Natural killer cell (primary cell): ENCODE data around the gene LRRC52. TPM values are rescaled to one million over a fixed set of nuclear protein-coding genes. Genes with fewer than 3 reads are reported as not detected.
"Not testable (repeated sequence)": the region's sequence is repeated elsewhere in the genome, so short reads cannot be mapped to it uniquely, and the experiment has no call there.

ENCODE experiments used
- ATAC-seq, 3 donors: fragments of 150-1000 bp in 2 of 3; fragments of 200-7000 bp in 1 of 3; cut with Tn5 transposase; 1 replicate in 1 of 3; 2 replicates in 2 of 3; pipeline ENCODE4 v1.10.0; 2021; ENCODE audit warnings: mild to moderate bottlenecking in 2 of 3, moderate library complexity in 2 of 3
- DNase-seq, 2 donors: peaks; one replicate each; pipeline versions ENCODE4 v3.0.0 to v3.0.0-alpha.2; 2013 to 2021; ENCODE audit warnings: mixed read lengths in 1 of 2
- H3K27ac ChIP-seq: one replicate; pipeline ENCODE4 v1.5.1; 2013; ENCODE audit warnings: mild to moderate bottlenecking, low read length
- H3K27me3 ChIP-seq: one replicate; pipeline ENCODE4 v1.6.1; 2013; ENCODE audit warnings: low read length; ENCODE audit not compliant: control insufficient read depth, insufficient read depth
- H3K36me3 ChIP-seq: one replicate; pipeline ENCODE4 v1.6.1; 2013; ENCODE audit warnings: low read length; ENCODE audit not compliant: control insufficient read depth, insufficient read depth
- H3K4me1 ChIP-seq: one replicate; pipeline ENCODE4 v1.6.1; 2013; ENCODE audit warnings: low read length; ENCODE audit not compliant: control insufficient read depth, insufficient read depth
- H3K4me3 ChIP-seq: one replicate; pipeline ENCODE4 v1.5.1; 2013; ENCODE audit warnings: low read length
- H3K9me3 ChIP-seq: one replicate; pipeline ENCODE4 v1.6.1; 2013; ENCODE audit warnings: low read length; ENCODE audit not compliant: control insufficient read depth, insufficient read depth
- H3K27ac Mint-ChIP-seq, 2 donors: one replicate each; pipeline ENCODE4 v1.8.0; 2022; ENCODE audit warnings: mild to moderate bottlenecking in 2 of 2, mixed read lengths in 2 of 2, moderate library complexity in 1 of 2
- H3K27me3 Mint-ChIP-seq, 2 donors: one replicate each; pipeline ENCODE4 v1.8.0; 2022; ENCODE audit warnings: low read depth in 2 of 2, mixed read lengths in 2 of 2
- H3K36me3 Mint-ChIP-seq: one replicate; pipeline ENCODE4 v1.8.0; 2022; ENCODE audit warnings: mixed read lengths
- H3K4me1 Mint-ChIP-seq, 2 donors: one replicate each; pipeline ENCODE4 v1.8.0; 2022; ENCODE audit warnings: mixed read lengths in 2 of 2
- H3K4me3 Mint-ChIP-seq: one replicate; pipeline ENCODE4 v1.8.0; 2022; ENCODE audit warnings: mild to moderate bottlenecking, moderate library complexity, mixed read lengths
- H3K9me3 Mint-ChIP-seq, 2 donors: one replicate each; pipeline ENCODE4 v1.8.0; 2022; ENCODE audit warnings: mixed read lengths in 2 of 2
- CTCF ChIP-seq: fragments of 200-600 bp; IDR thresholded peaks from one replicate; pipeline ENCODE4 v1.8.0; 2022; ENCODE audit warnings: antibody characterized with exemption
- WGBS: methylation state at CpG from one replicate; pipeline ENCODE4 v1.1.7; 2013; ENCODE audit warnings: missing lambda C conversion rate; ENCODE audit not compliant: insufficient coverage; 5-methylcytosine and 5-hydroxymethylcytosine counted together
- intact Hi-C: fragments of 100-400 bp; cut with micrococcal nuclease; formaldehyde crosslinking; loops from one replicate; pipeline ENCODE4 v1.14.2; 2022
- total RNA-seq, 4 donors: library from RNA; stranded (reverse); fragments of 120-200 nt in 1 of 4; gene quantifications; one replicate each; pipeline versions ENCODE4 v1.2.3 to v1.2.4, GENCODE V29; 2013 to 2022

LRRC52 gene
- total RNA-seq, 3 donors from 2014 or later (not counting 1 experiment from before 2014, with no cell fraction given), result not detected

DNA sequence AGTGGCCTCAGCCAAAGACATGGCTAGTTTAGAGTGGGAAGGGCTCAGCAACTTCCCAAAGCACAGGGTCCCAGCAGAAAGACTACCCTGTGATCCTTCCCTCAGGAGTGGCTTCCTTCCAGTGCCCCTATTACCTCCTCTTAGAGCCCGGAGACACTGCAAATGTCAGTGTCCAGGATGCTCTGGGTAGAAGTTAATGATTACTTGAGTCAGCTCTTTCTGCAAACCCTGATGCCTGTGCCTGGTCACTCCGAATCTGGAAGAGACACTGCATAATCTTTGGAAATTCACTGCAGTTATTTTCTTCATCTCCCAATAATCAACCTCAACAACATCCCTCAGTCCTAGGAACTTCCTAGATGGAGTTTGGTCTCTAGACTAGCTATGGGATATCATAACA, 60.0 kb downstream of the LRRC52 start:
- Histone ChIP-seq H3K9me3 (no peaks in the 10 kb centered on the region), H3K4me1 (no peaks in the 10 kb centered on the region), H3K27ac (no peak overlapping the region), H3K36me3 (no peaks in the 10 kb centered on the region), H3K27me3 (no peaks in the 10 kb centered on the region), H3K4me3 (no peak overlapping the region)
- DNase-seq (no peak), ATAC-seq (no peak)
- H3K4me3 Mint-ChIP-seq, result no peak overlapping the region
- intact Hi-C loops, result no loop called here
- no peak for TF ChIP-seq CTCF
- H3K9me3 Mint-ChIP-seq, result no peaks in the 10 kb centered on the region
- no peak overlapping the region for H3K27ac Mint-ChIP-seq
- H3K36me3 Mint-ChIP-seq, result no peaks in the 10 kb centered on the region
- 90% methylated on average over 2 of the region's 2 CpGs for WGBS
- peaks cover 7 to 9% of the 10 kb centered on the region in 2 donors for H3K4me1 Mint-ChIP-seq
- peaks cover 0 to 6% of the 10 kb centered on the region in 2 donors for H3K27me3 Mint-ChIP-seq

- intact Hi-C loops, result no loop called here
- no peak for ATAC-seq
- no peak for TF ChIP-seq CTCF
- H3K4me3 ChIP-seq, result no peak overlapping the region
- Mint-ChIP-seq H3K9me3 (no peaks in the 10 kb centered on the region), H3K27me3 (peaks cover 0 to 6% of the 10 kb centered on the region in 2 donors), H3K36me3 (no peaks in the 10 kb centered on the region), H3K4me3 (no peak overlapping the region), H3K4me1 (peaks cover 6 to 7% of the 10 kb centered on the region in 2 donors), H3K27ac (no peak overlapping the region)
- H3K27ac ChIP-seq, result no peak overlapping the region
- H3K9me3 ChIP-seq, result no peaks in the 10 kb centered on the region
- H3K36me3 ChIP-seq, result no peaks in the 10 kb centered on the region
- no peaks in the 10 kb centered on the region for H3K27me3 ChIP-seq
- no peaks in the 10 kb centered on the region for H3K4me1 ChIP-seq
- WGBS, result 91% methylated on average over 4 of the region's 4 CpGs
- no peak for DNase-seq
Measured at GRCh38 chr1:165605246-165605645, 61.4 kb downstream of the LRRC52 start.

- H3K27me3 Mint-ChIP-seq, H3K9me3 ChIP-seq, H3K36me3 Mint-ChIP-seq, H3K9me3 Mint-ChIP-seq, H3K27me3 ChIP-seq, H3K27ac ChIP-seq, H3K4me3 Mint-ChIP-seq, intact Hi-C loops, DNase-seq, ATAC-seq, H3K4me1 Mint-ChIP-seq, H3K4me1 ChIP-seq, H3K27ac Mint-ChIP-seq, H3K36me3 ChIP-seq, H3K4me3 ChIP-seq: not testable (repeated sequence)
- 93% methylated on average over 10 of the region's 12 CpGs for WGBS
Measured at GRCh38 chr1:165606676-165607075, 62.9 kb downstream of the LRRC52 start.

GRCh38 chr1:165610866-165611265, 67.1 kb downstream of the LRRC52 start:
- no peak for DNase-seq
- no peaks in the 10 kb centered on the region for H3K9me3 Mint-ChIP-seq
- no peak overlapping the region for H3K27ac Mint-ChIP-seq
- Histone ChIP-seq H3K9me3 (no peaks in the 10 kb centered on the region), H3K27ac (no peak overlapping the region), H3K27me3 (no peaks in the 10 kb centered on the region), H3K4me1 (no peaks in the 10 kb centered on the region), H3K4me3 (no peak overlapping the region), H3K36me3 (no peaks in the 10 kb centered on the region)
- intact Hi-C loops, result no loop called here
- no peak for ATAC-seq
- peaks cover 21 to 26% of the 10 kb centered on the region in 2 donors for H3K27me3 Mint-ChIP-seq
- WGBS, result 38% methylated on average over 1 of the region's 1 CpG
- no peaks in the 10 kb centered on the region for H3K36me3 Mint-ChIP-seq
- no peaks in the 10 kb centered on the region for H3K4me1 Mint-ChIP-seq
- no peak overlapping the region for H3K4me3 Mint-ChIP-seq
- no peak for TF ChIP-seq CTCF
